ENCODE data around the gene ZFAND2A. TPM values are rescaled to one million over a fixed set of nuclear protein-coding genes. Genes with fewer than 3 reads are reported as not detected.
"Not testable (repeated sequence)": the region's sequence is repeated elsewhere in the genome, so short reads cannot be mapped to it uniquely, and the experiment has no call there.

ZFAND2A gene
- total RNA-seq, 2 experiments from 2014 or later = 23.3 to 24.0 TPM

DNA sequence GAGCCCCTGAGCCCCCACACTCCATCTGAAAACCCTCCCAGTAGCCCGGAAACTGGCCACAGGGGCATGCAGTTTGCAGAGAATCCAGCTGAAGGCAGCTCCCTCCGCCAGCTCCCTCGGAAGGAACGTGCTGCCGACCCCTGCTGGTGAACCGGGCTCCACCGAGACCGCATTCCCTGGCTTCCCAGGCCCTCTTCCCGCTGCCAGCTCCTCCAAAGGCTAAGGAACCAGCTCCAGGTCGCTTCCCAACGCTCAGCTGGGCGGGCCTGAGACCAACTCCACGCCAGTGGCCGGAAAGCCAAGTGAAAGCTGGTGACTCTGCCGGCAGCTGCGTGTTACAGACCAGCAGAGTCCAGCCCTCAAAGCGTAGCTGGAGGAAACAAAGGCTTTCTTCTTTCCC is 36.3 kb downstream of the ZFAND2A start:
- CTCF ChIA-PET = interaction anchor here (2.3 kb wide), 1 partner anchor 53 kb away, joined by 7 read pairs; no protein-coding TSS in a partner anchor
- POLR2A ChIA-PET = no interaction called here

GRCh38 chr7:1122832-1123501 is 37.0 kb downstream of the ZFAND2A start:
- Mint-ChIP-seq H3K27ac (no peak overlapping the region), H3K4me1 (peaks cover 11% of the 10 kb centered on the region), H3K9me3 (no peaks in the 10 kb centered on the region), H3K36me3 (ENCODE audit: low read depth) (peaks cover 3% of the 10 kb centered on the region), H3K4me3 (no peak overlapping the region), H3K27me3 (no peaks in the 10 kb centered on the region)
- ChIA-PET POLR2A (no interaction called here), CTCF (interaction anchor here (0.8 to 2.3 kb wide), 3 partner anchors 54 to 130 kb away, joined by 3 to 7 read pairs (median 3); no protein-coding TSS in a partner anchor)
- no peak for DNase-seq

More for the DNA sequence above, 36.3 kb downstream of the ZFAND2A start:
- Mint-ChIP-seq H3K9me3 (no peaks in the 10 kb centered on the region), H3K4me3 (no peak overlapping the region), H3K27ac (no peak overlapping the region), H3K27me3 (no peaks in the 10 kb centered on the region), H3K4me1 (peaks cover 6% of the 10 kb centered on the region), H3K36me3 (ENCODE audit: low read depth) (peaks cover 3% of the 10 kb centered on the region)
- no peak for DNase-seq

DNA sequence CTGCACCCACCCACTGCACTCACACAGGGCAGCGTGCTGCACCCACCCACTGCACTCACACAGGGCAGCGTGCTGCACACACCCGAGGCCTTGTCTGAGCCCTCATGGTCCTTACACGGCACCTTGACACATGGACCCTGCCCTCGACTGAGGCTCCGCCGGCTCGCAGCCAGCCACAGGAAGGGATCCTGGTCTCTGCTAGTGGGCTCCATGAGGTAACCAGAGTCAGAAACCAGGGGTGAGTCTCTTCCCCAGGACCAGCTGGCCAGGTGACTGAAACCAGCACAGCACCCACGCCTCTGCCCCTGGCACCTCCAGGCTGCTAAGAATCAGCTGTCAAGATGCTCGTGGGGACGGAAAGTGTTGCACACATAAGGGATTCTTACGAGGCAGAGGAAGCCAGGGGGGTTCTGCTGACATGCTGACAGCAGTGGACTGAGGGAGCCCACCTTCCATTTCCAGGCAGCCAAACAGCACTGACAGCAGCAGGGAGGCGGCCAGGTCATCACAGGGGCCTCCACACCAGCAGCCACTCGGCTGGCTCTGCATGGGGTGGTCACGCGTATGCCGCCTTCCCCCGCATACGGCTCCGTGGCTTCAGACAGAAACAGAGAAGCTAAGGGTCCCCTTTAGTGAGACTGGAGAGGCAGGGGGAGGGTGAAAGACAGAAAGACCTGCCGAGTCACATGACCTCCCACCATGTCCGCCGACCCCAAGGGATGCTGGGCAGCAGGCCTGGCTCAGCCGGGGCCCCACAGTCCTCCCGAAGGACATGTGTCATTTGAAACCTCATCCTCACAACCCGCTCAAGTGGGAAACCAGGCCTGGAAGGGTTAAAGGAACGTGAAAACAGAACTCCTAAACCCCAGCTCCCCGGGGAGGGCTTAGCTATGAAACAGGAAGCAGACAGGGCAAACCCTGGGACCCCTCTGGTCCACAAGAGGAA is 37.8 kb downstream of the ZFAND2A start:
- peaks cover 6% of the 10 kb centered on the region for H3K36me3 Mint-ChIP-seq (ENCODE audit: low read depth)
- H3K9me3 Mint-ChIP-seq = no peaks in the 10 kb centered on the region
- peaks cover 15% of the 10 kb centered on the region for H3K4me1 Mint-ChIP-seq
- ChIA-PET POLR2A (no interaction called here), CTCF (interaction anchor here (0.8 to 2.3 kb wide), 3 partner anchors 55 to 129 kb away, joined by 3 to 7 read pairs (median 3); no protein-coding TSS in a partner anchor)
- no peaks in the 10 kb centered on the region for H3K27me3 Mint-ChIP-seq
- H3K27ac Mint-ChIP-seq = no peak overlapping the region
- DNase-seq = no peak
- H3K4me3 Mint-ChIP-seq = no peak overlapping the region

- peaks cover 4% of the 10 kb centered on the region for H3K36me3 Mint-ChIP-seq (ENCODE audit: low read depth)
- H3K27me3 Mint-ChIP-seq = no peaks in the 10 kb centered on the region
- DNase-seq = no peak
- no peak overlapping the region for H3K4me3 Mint-ChIP-seq
- CTCF ChIA-PET = no interaction called here
- no peaks in the 10 kb centered on the region for H3K9me3 Mint-ChIP-seq
- H3K27ac Mint-ChIP-seq = no peak overlapping the region
- H3K4me1 Mint-ChIP-seq = peaks cover 15% of the 10 kb centered on the region
- POLR2A ChIA-PET = no interaction called here
Observed at GRCh38 chr7:1121476-1121875, 38.5 kb downstream of the ZFAND2A start.

DNA sequence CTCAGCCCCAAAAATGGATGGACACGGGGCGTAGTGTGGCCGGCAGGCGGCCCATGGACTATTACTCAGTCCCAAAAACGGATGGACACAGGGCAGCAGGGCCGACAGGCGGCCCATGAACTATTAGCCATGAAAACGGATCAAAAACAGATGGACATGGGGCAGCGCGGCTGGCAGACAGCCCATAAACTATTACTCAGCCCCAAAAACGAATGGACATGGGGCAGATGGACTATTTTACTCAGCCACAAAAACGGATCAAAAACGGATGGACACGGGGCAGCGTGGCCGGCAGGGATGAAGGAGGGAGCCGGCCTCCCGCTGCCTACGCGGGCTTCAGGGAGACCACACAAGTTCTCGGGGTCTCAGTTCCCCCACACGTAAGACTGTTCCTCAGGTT is 39.2 kb downstream of the ZFAND2A start:
- CTCF ChIA-PET = interaction anchor here (1.0 kb wide), 1 partner anchor 17 kb away, joined by 3 read pairs; no protein-coding TSS in a partner anchor
- POLR2A ChIA-PET = no interaction called here
- Mint-ChIP-seq H3K4me3 (no peak overlapping the region), H3K27ac (no peak overlapping the region), H3K9me3 (no peaks in the 10 kb centered on the region), H3K27me3 (no peaks in the 10 kb centered on the region), H3K4me1 (peaks cover 15% of the 10 kb centered on the region), H3K36me3 (ENCODE audit: low read depth) (peaks cover 2% of the 10 kb centered on the region)
- DNase-seq = no peak

- no peak overlapping the region for H3K27ac Mint-ChIP-seq
Observed at GRCh38 chr7:1119201-1119600, 40.8 kb downstream of the ZFAND2A start.

GRCh38 chr7:1117321-1117928 is 42.6 kb downstream of the ZFAND2A start:
- no peak for DNase-seq
- H3K4me3 Mint-ChIP-seq = no peak overlapping the region
- no peak overlapping the region for H3K27ac Mint-ChIP-seq
- POLR2A ChIA-PET = no interaction called here
- CTCF ChIA-PET = interaction anchor here (0.9 kb wide), 1 partner anchor 58 kb away, joined by 3 read pairs; no protein-coding TSS in a partner anchor
- H3K27me3 Mint-ChIP-seq = no peaks in the 10 kb centered on the region
- peaks cover 15% of the 10 kb centered on the region for H3K4me1 Mint-ChIP-seq
- peaks cover 2% of the 10 kb centered on the region for H3K36me3 Mint-ChIP-seq (ENCODE audit: low read depth)
- no peaks in the 10 kb centered on the region for H3K9me3 Mint-ChIP-seq

More at GRCh38 chr7:1119201-1119600, 40.8 kb downstream of the ZFAND2A start:
- POLR2A ChIA-PET = no interaction called here
- Mint-ChIP-seq H3K4me1 (peaks cover 15% of the 10 kb centered on the region), H3K36me3 (ENCODE audit: low read depth) (peaks cover 2% of the 10 kb centered on the region), H3K4me3 (no peak overlapping the region), H3K27me3 (no peaks in the 10 kb centered on the region), H3K9me3 (no peaks in the 10 kb centered on the region)
- CTCF ChIA-PET = interaction anchor here (0.6 kb wide), 2 partner anchors 248 to 868 kb away, joined by 3 to 4 read pairs; no protein-coding TSS in a partner anchor
- DNase-seq = no peak

- H3K4me3 Mint-ChIP-seq; POLR2A ChIA-PET; DNase-seq; H3K27ac Mint-ChIP-seq; H3K36me3 Mint-ChIP-seq (ENCODE audit: low read depth); H3K9me3 Mint-ChIP-seq; H3K27me3 Mint-ChIP-seq: not testable (repeated sequence)
- CTCF ChIA-PET = interaction anchor here (0.9 kb wide), 1 partner anchor 53 kb away, joined by 4 read pairs; no protein-coding TSS in a partner anchor
- H3K4me1 Mint-ChIP-seq = peaks cover 15% of the 10 kb centered on the region
Observed at GRCh38 chr7:1116383-1117008, 43.5 kb downstream of the ZFAND2A start.

DNA sequence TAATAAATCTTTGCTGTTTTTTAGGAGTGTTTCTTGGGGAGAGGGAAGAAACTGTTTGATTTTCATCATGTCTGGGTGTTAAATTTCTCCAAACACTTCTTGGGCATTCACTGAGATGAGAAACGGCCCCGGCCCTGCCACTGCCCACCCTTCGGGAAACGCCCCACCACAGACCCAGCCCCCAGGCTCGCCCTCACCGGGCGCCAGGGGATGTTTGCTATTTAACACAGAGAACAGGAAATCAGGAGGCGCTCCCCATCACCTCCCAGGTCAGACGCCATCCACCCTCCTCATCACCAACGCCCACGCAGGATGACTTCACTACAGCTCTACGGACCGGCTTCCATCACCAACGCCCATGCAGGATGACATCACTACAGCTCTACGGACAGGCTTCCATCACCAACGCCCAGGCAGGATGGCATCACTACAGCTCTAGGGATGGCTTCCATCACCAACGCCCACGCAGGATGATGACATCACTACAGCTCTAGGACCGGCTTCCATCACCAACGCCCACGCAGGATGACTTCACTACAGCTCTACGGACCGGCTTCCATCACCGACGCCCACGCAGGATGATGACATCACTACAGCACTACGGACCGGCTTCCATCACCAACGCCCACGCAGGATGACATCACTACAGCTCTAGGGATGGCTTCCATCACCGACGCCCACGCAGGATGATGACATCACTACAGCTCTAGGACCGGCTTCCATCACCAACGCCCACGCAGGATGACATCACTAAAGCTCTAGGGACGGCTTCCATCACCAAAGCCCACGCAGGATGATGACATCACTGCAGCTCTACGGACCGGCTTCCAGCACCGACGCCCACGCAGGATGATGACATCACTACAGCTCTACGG is 44.6 kb downstream of the ZFAND2A start:
- DNase-seq; H3K27me3 Mint-ChIP-seq; H3K4me3 Mint-ChIP-seq; H3K36me3 Mint-ChIP-seq (ENCODE audit: low read depth); H3K9me3 Mint-ChIP-seq: not testable (repeated sequence)
- Mint-ChIP-seq H3K27ac (peak overlapping the region; percentile 33), H3K4me1 (peaks cover 15% of the 10 kb centered on the region)
- CTCF ChIA-PET = interaction anchor here (0.6 to 1.6 kb wide), 5 partner anchors 11 to 165 kb away, joined by 3 to 4 read pairs (median 4); a partner anchor contains a TSS
- POLR2A ChIA-PET = interaction anchor here (0.7 kb wide), 1 partner anchor 11 kb away, joined by 3 read pairs; no protein-coding TSS in a partner anchor

DNA sequence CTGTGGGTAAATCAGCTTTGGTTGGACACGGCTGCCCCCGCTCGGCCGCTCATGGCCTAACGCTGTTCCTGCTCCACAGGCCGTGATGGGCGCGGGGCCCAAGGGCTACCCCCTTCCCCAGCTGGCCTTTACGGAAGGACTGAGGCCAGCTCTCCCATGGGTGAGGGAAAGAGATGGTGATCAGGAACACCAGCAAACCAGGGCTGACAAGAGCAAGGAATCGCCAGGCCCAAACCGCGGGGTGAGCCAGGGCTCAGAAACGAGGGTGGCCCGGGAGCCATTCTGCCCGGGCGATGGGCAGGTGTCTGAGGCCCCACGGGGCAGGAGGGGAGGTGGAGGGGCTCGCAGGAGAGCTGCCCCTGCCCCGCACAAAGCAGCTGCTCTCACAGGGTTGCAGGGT is 45.5 kb downstream of the ZFAND2A start:
- Mint-ChIP-seq H3K4me1 (peaks cover 15% of the 10 kb centered on the region), H3K27me3 (no peaks in the 10 kb centered on the region), H3K36me3 (ENCODE audit: low read depth) (peaks cover 2% of the 10 kb centered on the region), H3K9me3 (no peaks in the 10 kb centered on the region), H3K27ac (no peak overlapping the region), H3K4me3 (no peak overlapping the region)
- no peak for DNase-seq
- CTCF ChIA-PET = interaction anchor here (0.9 to 1.6 kb wide), 2 partner anchors 24 to 122 kb away, joined by 3 to 4 read pairs; a partner anchor contains a TSS
- POLR2A ChIA-PET = no interaction called here

- no peak for DNase-seq
- H3K27ac Mint-ChIP-seq = no peak overlapping the region
- POLR2A ChIA-PET = no interaction called here
- H3K9me3 Mint-ChIP-seq = no peaks in the 10 kb centered on the region
- H3K4me3 Mint-ChIP-seq = no peak overlapping the region
- CTCF ChIA-PET = interaction anchor here (0.9 to 1.6 kb wide), 2 partner anchors 24 to 121 kb away, joined by 3 to 4 read pairs; a partner anchor contains a TSS
- H3K4me1 Mint-ChIP-seq = peaks cover 11% of the 10 kb centered on the region
- peaks cover 2% of the 10 kb centered on the region for H3K36me3 Mint-ChIP-seq (ENCODE audit: low read depth)
- no peaks in the 10 kb centered on the region for H3K27me3 Mint-ChIP-seq
Observed at GRCh38 chr7:1114088-1114487, 45.9 kb downstream of the ZFAND2A start.

Data from activated CD4-positive, alpha-beta T cell treated with anti-CD3 and anti-CD28 coated beads, Interleukin-2, amount 10 ng/mL, durations not matched to agents 7 days and 5 days (primary cell).